Measurements from ENCODE around the gene MAP4K2.

- TF ChIP-seq CTCF (conservative IDR thresholded peaks at IDR 0.05 in 1 of 2, IDR thresholded peaks at IDR 0.05 in 1 of 2; ENCODE audit: extremely low read depth in 1 of 2, insufficient read depth in 1 of 2, low read depth in 1 of 2, low read length in 2 of 2) (no peak), EZH2 (IDR thresholded peaks at IDR 0.05; ENCODE audit: borderline replicate concordance, low read length) (no peak)
These were observed 51.4 kb downstream of the MAP4K2 start for GRCh38 chr11:64751580-64751979.
